ENCODE data around the gene COL23A1. TPM values are rescaled to one million over a fixed set of nuclear protein-coding genes. Genes with fewer than 3 reads are reported as not detected.

Gene COL23A1
- total RNA-seq, 4 donors from 2014 or later: 0.93 to 4.6 (median 2.4) TPM

DNA sequence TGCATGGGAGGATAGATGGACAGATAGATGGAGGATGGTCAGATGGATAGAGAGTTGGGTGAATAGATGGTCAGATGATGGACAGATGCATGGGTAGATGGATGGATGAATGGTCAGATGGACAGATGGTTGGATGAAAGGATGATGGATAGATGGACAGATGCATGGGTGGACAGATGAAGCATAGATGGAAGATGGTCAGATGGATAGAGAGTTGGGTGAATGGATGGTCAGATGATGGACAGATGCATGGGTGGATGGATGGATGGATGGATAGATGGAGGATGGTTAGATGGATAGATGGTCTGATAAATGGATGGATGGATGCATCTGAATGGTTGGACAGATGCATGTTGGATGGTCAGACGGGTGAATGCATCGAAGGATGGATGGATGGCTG, 70.4 kb downstream of the COL23A1 start:
- Histone ChIP-seq H3K27ac (no peak overlapping the region), H3K9me3 (no peaks in the 10 kb centered on the region), H3K4me3 (no peak overlapping the region), H3K4me1 (no peaks in the 10 kb centered on the region), H3K27me3 (no peaks in the 10 kb centered on the region), H3K36me3 (no peaks in the 10 kb centered on the region)
- 94% methylated on average over 2 of the region's 2 CpGs for WGBS, 2 donors (ENCODE audit: low coverage in 1 of 2)
- TF ChIP-seq, protein P1, sequence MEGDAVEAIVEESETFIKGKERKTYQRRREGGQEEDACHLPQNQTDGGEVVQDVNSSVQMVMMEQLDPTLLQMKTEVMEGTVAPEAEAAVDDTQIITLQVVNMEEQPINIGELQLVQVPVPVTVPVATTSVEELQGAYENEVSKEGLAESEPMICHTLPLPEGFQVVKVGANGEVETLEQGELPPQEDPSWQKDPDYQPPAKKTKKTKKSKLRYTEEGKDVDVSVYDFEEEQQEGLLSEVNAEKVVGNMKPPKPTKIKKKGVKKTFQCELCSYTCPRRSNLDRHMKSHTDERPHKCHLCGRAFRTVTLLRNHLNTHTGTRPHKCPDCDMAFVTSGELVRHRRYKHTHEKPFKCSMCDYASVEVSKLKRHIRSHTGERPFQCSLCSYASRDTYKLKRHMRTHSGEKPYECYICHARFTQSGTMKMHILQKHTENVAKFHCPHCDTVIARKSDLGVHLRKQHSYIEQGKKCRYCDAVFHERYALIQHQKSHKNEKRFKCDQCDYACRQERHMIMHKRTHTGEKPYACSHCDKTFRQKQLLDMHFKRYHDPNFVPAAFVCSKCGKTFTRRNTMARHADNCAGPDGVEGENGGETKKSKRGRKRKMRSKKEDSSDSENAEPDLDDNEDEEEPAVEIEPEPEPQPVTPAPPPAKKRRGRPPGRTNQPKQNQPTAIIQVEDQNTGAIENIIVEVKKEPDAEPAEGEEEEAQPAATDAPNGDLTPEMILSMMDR (IDR thresholded peaks at IDR 0.05): no peak
- TF ChIP-seq POLR2A (IDR thresholded peaks at IDR 0.05) (no peak), EP300 (IDR thresholded peaks at IDR 0.05) (no peak), POLR2AphosphoS5 (IDR thresholded peaks at IDR 0.05) (no peak)
- no peak for ATAC-seq

DNA sequence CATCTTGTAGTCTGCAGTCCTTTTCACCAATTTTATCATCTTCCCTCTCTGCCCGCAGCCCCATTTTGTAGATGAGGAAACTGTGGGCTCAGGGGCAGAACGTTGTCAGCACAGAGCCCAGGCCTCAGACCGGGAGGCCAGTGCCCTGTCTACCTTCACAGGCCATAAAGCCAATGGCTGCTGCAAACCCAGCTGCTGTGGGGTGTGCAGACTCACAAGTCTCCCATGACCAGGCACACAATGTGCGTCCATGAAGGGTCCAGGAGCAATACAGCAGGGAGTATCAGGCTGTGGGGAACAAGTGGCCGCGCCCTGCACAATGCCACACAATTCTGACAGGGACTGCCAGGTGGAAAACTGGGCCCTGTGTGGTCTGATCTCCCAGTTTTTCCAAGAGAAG, 71.0 kb downstream of the COL23A1 start:
- Histone ChIP-seq H3K4me1 (no peaks in the 10 kb centered on the region), H3K27ac (no peak overlapping the region), H3K4me3 (no peak overlapping the region), H3K36me3 (no peaks in the 10 kb centered on the region), H3K27me3 (no peaks in the 10 kb centered on the region), H3K9me3 (peaks cover 0 to 6% (median 0%) of the 10 kb centered on the region in 3 donors)
- ATAC-seq: no peak
- WGBS, 2 donors (ENCODE audit: low coverage in 1 of 2): 100% methylated on average over 3 of the region's 6 CpGs; no CpG with 5 or more reads in 1 of the 2 donors
- no peak for TF ChIP-seq POLR2AphosphoS5 (IDR thresholded peaks at IDR 0.05)
- TF ChIP-seq, protein P1 (IDR thresholded peaks at IDR 0.05): no peak
- TF ChIP-seq EP300 (IDR thresholded peaks at IDR 0.05): no peak
- no peak for TF ChIP-seq POLR2A (IDR thresholded peaks at IDR 0.05)

DNA sequence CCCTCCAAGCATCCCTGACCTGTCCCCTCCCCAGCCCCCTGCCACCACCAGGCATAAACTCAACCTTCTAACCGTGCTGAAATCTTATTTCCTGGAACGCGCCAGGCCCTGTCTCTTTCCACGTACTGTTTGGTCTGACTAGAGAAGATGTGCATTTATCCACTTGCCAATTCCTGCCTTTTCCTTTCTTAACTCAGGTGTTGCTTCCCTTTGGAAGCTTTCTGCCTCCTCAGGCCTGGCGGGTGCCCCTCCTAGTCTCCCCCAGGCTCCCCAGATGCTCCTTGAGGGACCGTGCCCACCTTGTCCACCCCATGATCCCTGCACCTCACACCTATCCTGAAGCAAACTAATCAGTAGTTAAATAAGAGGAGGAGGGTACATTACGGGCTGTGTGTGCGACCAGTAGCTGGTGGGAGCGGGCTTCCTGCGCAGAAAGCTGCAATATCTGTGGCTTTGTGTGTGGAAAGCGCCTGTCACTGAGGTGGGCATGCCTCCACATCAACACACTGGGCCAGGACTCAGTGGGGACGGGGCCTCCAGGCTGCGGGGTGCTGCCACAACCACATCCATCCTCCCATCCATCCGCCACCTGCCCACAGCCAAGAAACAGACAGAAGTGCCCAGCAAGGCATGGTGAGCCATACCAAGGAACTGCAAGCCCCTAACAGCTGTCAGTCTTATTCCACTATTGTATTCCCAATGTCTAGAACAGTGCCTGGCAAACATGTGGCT, 73.5 kb downstream of the COL23A1 start:
- no peaks in the 10 kb centered on the region for H3K27me3 ChIP-seq
- no peak overlapping the region for H3K4me3 ChIP-seq
- TF ChIP-seq POLR2A (IDR thresholded peaks at IDR 0.05) (no peak), EP300 (IDR thresholded peaks at IDR 0.05) (no peak), POLR2AphosphoS5 (IDR thresholded peaks at IDR 0.05) (no peak)
- TF ChIP-seq, protein P1 (IDR thresholded peaks at IDR 0.05): no peak
- ATAC-seq: no peak
- no peaks in the 10 kb centered on the region for H3K36me3 ChIP-seq
- no peak overlapping the region for H3K27ac ChIP-seq
- H3K4me1 ChIP-seq: no peaks in the 10 kb centered on the region
- 75% methylated on average over 10 of the region's 14 CpGs; no CpG with 5 or more reads in 1 of the 2 donors for WGBS, 2 donors (ENCODE audit: low coverage in 1 of 2)
- H3K9me3 ChIP-seq: peaks cover 0 to 22% (median 0%) of the 10 kb centered on the region in 3 donors

DNA sequence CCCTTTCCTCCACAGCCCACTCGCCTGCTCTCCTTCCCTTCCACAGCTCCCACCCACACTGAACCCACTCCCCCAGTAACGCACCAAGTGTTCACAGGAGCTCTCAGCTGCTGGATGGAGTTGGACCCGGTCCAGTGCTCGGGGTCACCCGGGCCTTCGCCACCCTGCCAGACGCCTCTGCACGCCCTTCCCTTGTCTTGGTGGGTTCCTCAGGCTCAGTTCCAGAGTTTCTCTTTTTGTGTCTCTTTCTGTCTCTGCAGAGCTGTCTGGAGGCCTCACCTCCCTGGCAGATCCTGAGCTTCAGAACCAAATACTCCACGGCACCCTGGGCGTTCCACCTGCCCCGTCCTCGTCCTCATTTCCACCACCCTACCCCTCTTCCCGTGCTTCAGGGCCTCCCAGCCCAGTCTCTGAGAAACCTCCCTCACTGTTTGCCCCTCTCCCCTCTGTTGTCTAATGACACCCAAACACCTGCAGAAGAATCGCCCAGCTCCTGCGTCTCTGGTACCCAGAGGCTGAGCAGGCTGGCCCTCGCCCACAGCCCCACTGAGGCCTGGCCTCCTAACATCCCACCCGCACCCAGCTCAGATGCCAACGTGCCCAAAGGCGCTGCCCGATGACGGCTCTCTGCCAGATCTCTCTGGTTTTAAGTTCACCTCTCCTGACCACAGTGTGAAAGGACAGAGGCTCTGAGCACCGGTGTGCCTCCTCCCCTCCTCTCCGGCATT, 74.3 kb downstream of the COL23A1 start:
- Histone ChIP-seq H3K36me3 (no peaks in the 10 kb centered on the region), H3K4me3 (no peak overlapping the region), H3K9me3 (peaks cover 0 to 22% (median 0%) of the 10 kb centered on the region in 3 donors), H3K27me3 (no peaks in the 10 kb centered on the region), H3K4me1 (no peaks in the 10 kb centered on the region), H3K27ac (no peak overlapping the region)
- TF ChIP-seq POLR2A (IDR thresholded peaks at IDR 0.05): no peak
- no peak for TF ChIP-seq POLR2AphosphoS5 (IDR thresholded peaks at IDR 0.05)
- no peak for TF ChIP-seq EP300 (IDR thresholded peaks at IDR 0.05)
- TF ChIP-seq, protein P1 (IDR thresholded peaks at IDR 0.05): no peak
- ATAC-seq: no peak
- WGBS, 2 donors (ENCODE audit: low coverage in 1 of 2): 82 to 85% methylated on average over 9 to 15 of the region's 23 CpGs

All from gastroesophageal sphincter (tissue), 4 donors.